GM20000 (cell line): ENCODE results near the gene DFFB.

Experiments
- DNase-seq: peaks from one replicate; pipeline ENCODE4 v3.0.0; 2012; ENCODE audit warnings: low spot score
- TF ChIP-seq, protein P1 (sequence below): IDR thresholded peaks from 2 replicates; pipeline ENCODE4 v1.5.1; 2012; ENCODE audit warnings: mild to moderate bottlenecking, control low read depth; ENCODE audit errors: extremely low read depth, missing control alignments

Gene DFFB

DNA sequence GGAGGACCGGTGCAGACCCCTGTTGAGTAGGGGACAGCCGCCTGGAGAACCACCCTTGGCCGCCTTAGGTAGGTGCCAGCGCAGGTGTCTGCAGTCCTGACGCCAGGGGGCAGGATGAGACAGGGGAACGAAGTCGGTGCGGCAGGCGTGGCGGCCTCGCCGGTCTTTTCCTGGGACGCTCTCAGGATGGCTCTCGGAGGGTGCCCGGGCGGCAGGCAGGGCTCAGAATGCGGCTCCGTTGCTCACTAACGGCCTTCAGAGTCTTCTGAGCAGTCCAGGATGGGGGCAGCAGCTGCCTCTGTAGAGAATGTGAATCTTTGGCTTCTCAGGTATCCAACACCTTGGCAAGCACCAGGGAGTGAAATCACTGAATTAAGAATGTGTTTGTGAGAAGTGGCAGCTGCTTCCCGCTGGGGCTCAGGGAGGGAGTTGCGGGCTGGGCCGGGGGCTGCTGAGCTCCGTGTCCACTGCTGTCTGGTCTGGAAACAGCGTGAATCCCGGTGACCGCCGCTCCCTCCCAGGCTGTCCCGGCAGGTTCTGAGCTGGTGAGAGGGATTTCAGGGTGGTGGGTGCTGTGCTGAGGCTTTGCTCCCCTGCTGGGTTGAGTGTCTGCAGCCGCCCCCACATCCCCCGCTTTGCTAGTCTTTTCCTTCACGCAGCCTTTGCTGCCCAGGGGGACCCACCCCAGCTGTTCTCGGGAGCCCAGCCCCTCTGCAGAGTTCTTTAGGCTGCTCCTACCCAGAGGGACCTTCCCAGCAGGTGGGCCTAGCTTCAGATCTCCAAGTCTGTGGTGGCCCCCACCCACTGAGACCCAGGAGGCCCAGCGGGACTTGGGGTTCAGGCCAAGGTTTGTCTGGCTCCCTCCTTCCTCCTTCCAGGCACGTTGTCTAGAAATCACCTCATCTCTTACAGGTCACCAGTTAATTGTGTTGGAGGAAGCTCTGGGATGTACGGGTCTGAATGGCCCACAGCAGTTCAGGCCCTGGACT lies 53.9 kb downstream of the DFFB start:
- peak; percentile 85 for DNase-seq
- TF ChIP-seq, protein P1, sequence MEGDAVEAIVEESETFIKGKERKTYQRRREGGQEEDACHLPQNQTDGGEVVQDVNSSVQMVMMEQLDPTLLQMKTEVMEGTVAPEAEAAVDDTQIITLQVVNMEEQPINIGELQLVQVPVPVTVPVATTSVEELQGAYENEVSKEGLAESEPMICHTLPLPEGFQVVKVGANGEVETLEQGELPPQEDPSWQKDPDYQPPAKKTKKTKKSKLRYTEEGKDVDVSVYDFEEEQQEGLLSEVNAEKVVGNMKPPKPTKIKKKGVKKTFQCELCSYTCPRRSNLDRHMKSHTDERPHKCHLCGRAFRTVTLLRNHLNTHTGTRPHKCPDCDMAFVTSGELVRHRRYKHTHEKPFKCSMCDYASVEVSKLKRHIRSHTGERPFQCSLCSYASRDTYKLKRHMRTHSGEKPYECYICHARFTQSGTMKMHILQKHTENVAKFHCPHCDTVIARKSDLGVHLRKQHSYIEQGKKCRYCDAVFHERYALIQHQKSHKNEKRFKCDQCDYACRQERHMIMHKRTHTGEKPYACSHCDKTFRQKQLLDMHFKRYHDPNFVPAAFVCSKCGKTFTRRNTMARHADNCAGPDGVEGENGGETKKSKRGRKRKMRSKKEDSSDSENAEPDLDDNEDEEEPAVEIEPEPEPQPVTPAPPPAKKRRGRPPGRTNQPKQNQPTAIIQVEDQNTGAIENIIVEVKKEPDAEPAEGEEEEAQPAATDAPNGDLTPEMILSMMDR = peak; percentile 84

DNA sequence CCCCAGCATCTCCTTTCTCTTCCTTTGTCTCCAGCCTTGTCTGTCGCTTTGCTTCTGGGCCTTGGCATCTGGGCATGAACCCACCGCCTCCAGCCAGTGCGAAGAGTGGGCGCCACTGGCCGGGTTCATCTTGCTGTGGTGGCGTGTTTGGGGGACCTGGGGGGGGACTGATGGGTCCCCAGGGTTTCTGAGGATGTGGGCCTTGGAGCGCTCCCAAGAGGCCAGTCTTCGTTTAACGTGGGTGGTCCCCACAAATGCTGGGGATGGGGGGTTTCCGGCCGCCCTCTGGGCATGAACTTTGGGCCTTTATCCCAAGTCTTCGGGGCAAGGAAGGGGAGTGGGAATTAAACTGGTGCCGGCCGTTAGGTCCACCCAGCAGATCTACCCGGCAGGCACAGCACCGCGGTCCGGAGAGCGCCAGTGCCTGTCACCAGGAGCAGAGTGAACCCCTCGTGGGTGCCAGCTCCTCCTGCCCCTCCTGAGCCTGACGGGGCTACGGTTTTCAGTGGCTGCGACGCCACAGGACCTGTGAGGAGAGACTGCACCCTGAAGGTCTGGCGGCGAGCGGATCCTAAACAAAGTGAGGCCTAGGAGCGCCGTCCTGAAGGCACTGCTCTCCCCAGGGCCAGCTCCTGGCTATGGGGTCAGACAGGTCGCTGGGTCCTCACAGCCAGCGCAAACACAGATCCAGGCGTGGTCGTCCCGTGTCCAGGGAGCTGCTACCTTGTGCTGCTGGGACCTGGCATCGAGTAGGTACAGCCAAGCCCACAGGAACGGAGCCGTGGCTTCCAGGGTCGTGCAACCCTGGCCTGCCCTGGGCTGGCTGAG lies 54.9 kb downstream of the DFFB start:
- DNase-seq = no peak
- TF ChIP-seq, protein P1 = no peak

DNA sequence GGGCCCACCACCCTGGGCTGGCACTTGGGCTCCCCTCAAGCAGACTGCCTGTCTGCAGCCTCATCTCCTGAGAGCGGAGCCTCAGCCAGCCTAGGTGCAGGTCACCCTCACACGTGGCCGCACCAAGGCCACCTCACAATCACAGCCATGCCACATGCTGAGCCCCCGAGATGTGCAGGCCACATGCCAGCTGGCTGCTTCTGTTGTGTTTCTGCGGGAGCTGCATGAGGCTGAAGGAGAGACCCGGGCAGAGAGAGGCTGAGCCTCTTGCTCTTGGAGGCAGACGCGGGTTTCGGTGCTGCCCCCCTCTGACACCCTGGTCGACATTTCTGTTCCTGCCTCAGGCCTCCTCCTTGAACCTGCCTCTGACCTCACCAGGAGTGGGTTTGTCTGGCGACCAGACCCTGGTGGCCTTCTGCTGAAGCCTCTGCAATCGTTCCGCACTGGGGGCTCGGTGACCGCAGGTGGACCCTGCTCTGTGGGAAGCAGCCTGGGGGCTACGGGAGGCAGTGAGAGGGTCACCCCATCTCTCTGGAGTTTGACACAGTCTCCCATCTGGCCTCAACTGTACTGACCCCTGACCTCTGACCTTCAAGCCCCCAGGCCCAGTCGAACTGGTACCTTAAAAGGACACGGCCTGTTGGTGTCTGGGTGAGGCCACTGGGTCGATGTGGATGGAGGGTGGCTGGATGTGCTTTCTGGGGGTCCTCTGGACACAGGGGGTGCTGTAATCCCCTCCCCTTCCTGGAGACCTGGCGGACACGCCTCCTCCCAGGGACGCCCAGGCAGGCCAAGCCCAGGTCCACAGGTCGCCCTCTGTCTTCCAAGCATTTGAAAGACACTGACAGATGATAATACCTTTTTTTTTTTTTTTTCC lies 55.8 kb downstream of the DFFB start:
- TF ChIP-seq, protein P1 = no peak
- no peak for DNase-seq

DNA sequence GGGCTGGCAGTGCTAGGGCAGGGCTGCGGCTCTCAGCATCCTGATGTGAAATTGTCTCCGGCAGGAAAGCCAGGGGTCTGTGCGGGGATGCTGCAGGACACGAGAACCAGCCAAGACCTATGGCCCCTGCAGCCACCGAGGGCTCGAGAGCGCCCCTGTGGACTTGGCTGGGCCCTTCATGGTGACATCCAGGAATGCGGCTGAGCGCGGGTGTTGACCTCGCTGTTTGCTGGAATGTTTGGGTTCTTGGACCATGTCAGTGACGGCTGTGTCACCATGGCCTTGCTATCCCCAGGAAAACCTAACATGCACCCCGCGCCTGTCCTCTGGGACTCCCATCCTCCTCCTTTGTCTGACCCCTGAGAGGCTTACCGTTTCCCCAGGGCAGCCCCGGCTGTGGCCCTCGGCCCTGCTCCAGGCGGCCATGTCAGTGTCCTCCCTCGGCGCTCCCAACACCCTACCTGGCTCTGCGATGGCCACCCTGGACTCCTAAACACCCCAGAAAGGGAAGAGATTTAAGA lies 57.1 kb downstream of the DFFB start:
- TF ChIP-seq, protein P1 = no peak
- DNase-seq = no peak

DNA sequence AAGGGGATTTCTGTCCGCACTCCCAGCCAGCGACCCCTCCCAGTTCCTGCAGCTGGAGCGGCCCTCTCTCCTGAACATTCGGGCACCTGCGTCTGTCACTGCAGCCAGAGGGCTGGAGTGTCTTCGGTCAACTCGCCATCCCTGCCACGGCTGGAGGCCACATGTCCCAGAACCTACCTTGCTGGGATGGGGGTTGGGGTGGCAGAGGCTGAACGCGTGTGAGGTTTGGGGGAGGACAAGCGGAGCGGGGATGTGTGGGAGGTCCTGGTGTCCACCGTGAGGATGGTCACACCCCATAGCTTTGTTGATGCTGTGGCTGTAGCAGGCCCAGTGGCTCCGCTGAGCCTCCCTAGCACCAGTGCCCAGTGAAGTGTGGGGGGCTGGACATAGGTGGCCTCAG lies 57.6 kb downstream of the DFFB start:
- DNase-seq = no peak
- TF ChIP-seq, protein P1 = no peak

DNA sequence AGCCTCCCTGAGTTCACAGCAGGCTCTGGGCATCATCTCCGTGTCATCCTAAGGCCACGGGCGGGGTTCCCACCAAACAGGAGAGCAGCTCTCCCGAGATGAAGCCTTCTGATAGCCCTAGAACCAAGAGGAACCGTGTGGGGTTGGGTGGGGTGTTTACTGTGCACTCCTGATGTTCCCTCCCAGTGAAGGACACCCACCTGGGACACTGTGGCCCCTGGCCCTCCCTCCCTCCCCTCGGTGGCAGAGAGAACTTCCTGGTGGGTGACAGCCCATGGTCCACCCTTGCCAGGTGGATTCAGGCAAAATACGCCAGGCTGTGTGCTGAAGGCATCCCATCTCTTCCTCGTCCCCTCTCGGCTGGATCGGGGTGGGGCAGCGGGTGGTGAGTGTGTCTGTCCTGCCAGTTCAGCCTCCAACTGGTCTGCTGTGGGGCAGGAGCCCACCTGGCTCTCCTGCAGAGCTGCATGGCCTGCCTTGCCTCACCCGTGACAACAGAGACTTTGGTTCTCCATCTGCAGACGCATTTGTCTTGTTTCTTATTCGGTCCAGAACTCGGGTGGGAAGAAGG lies 58.4 kb downstream of the DFFB start:
- TF ChIP-seq, protein P1 = no peak
- no peak for DNase-seq
